ENCODE measurements around the gene CADM1.

The CADM1 gene

DNA sequence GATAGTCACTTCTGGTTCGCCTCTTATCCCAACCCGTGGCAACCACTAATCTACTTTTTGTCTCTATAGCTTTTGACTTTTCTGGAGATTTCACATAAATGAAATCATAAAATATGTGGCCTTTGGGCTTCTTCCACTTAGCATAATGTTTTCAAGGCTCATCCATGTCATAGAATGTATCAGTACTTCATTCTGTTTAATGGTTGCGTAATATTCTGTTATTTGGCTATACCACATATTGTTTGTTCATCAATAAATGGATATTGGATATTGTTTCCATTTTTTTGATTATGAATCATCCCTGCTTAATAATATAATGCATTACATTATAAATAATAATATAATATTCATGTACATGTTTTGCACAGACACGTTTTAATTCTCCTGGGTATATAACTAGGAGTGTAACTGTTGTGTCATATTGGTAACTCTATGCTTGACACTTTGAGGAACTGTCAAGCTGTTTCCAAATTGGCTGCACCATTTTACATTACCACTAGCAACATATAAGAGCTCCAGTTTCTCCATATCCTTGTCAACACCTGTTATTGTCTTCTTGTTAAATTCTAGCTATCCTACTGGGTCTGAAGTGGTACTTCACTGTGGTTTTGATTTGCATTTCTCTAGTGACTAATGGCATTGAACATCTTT lies 181.5 kb downstream of the CADM1 start:
- TF ChIP-seq GATA1 (IDR thresholded peaks at IDR 0.05; ENCODE audit: low read depth, low read length) (no peak), POLR2A (IDR thresholded peaks at IDR 0.05; ENCODE audit: low read length) (no peak)
- DNase-seq: no peak

DNA sequence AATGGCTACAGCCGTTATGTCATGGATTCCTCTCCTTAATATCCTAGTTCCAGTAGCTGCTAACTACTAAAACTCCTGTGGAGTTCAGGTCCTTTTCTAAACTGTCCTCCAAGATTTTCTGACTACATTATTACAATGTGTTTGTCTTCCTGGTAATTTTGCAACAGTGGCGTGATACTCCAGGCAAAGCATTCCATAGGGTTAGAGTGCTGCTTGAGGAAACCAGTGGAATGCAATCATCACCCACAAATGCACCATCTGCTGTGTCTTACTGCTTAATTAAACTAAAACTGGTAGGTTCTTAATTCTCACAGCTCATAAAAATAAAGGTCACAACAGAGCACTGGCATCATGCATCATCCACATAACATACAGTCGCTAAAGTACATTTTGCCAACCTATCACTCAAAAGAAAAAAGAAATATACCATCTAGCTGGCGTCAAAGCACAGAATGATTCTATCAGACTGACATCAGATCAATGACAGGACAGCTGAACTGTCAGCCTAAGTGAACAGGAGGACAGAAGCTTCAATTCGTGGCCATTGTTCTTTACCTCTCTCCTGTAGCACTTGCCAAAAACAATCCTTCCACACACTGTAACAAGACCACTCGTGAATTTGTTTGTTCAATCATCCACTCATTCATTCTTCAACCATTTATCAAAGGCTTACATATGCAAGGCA lies 182.5 kb downstream of the CADM1 start:
- TF ChIP-seq GATA1 (IDR thresholded peaks at IDR 0.05; ENCODE audit: low read depth, low read length) (no peak), POLR2A (IDR thresholded peaks at IDR 0.05; ENCODE audit: low read length) (no peak)
- DNase-seq: no peak

DNA sequence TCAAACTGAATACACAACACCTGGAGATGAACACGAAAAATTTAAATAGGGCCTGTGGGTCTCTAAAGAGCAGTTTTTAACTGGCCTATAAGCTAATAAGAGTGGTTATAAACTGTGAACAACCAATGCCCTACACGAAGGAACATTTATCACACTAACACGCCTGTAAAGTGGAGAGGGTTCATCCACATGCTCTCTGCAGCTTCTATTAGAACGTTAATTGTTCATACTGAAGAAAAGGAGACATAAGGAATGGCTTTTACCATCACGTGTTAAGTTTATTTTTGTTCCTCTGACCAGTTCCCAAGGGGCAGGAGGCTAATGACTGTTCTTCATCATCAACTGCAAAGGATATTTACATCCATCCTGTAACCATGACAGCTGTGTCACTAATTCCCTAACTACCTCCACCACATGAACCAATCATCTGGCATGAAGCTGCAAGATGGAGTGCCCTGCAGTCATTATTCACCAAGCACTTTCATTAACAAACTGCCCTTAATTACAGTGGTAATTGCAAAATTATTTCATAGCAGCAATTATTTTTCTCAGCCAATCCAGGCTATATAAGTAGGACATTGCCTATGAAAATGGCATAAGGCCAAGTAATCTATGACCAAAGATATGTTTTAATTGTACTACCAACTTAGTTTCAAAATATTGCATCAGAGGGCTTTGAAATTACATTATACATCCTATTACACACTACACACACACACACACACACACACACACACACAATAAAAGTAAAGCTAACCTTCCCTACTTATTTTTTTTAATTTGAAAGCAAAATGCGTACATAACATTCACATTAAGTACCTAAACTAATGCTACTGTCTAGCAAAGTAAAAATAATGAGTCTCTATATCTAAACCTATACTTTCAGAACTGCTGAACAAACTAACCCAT lies 186.7 kb downstream of the CADM1 start:
- no peak for TF ChIP-seq POLR2A (IDR thresholded peaks at IDR 0.05; ENCODE audit: low read length)
- DNase-seq: no peak

GRCh38 chr11:115316696-115317095 lies 187.5 kb downstream of the CADM1 start:
- TF ChIP-seq GATA1 (IDR thresholded peaks at IDR 0.05; ENCODE audit: low read depth, low read length) (no peak), POLR2A (IDR thresholded peaks at IDR 0.05; ENCODE audit: low read length) (no peak)
- no peak for DNase-seq

- DNase-seq: no peak
- TF ChIP-seq POLR2A (IDR thresholded peaks at IDR 0.05; ENCODE audit: low read length) (no peak), GATA1 (IDR thresholded peaks at IDR 0.05; ENCODE audit: low read depth, low read length) (no peak)
Measured at GRCh38 chr11:115314330-115314920, 189.8 kb downstream of the CADM1 start.

GRCh38 chr11:115313224-115313838 lies 190.9 kb downstream of the CADM1 start:
- no peak for TF ChIP-seq GATA1 (IDR thresholded peaks at IDR 0.05; ENCODE audit: low read depth, low read length)
- no peak for TF ChIP-seq POLR2A (IDR thresholded peaks at IDR 0.05; ENCODE audit: low read length)
- DNase-seq: no peak

GRCh38 chr11:115311949-115312348 lies 192.3 kb downstream of the CADM1 start:
- DNase-seq: no peak
- no peak for TF ChIP-seq POLR2A (IDR thresholded peaks at IDR 0.05; ENCODE audit: low read length)
- TF ChIP-seq GATA1 (IDR thresholded peaks at IDR 0.05; ENCODE audit: low read depth, low read length): no peak

- TF ChIP-seq POLR2A (IDR thresholded peaks at IDR 0.05; ENCODE audit: low read length): no peak
- TF ChIP-seq GATA1 (IDR thresholded peaks at IDR 0.05; ENCODE audit: low read depth, low read length): no peak
- DNase-seq: no peak
Measured at GRCh38 chr11:115306689-115307088, 197.5 kb downstream of the CADM1 start.

DNA sequence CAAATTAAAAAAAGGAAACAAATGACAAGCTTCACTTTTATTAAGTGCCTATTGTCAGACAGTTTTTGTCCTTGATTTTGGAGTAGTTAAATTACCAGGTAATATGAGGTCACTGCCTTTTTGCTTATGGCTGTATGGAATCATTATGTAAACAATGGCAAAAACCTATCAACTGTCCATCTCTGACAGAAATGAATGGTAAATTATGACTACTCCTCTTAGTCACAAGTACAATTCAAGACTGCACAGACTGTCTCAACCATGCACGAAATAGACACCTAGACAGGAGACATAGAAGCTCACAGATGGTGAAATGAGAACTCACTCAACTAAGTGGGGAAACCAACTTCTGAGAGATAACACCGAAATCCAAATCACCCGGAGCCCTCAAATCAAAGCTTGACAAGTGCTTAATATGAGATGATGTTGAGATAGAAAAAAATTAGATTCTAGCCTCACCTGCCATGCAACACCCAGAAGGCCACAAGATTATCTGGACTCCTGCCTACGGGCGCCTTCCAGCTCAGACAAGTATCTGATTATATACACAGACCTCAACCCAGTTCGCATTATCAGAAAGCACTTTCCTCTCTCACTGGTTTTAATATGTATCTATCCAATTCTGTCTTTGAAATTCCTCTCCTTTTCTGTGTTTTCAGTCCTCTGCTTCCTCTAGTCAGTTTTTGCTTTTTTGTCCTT lies 199.3 kb downstream of the CADM1 start:
- TF ChIP-seq POLR2A (IDR thresholded peaks at IDR 0.05; ENCODE audit: low read length) (no peak), GATA1 (IDR thresholded peaks at IDR 0.05; ENCODE audit: low read depth, low read length) (no peak)
- DNase-seq: no peak

GRCh38 chr11:115303929-115304531 lies 200.2 kb downstream of the CADM1 start:
- no peak for DNase-seq
- no peak for TF ChIP-seq POLR2A (IDR thresholded peaks at IDR 0.05; ENCODE audit: low read length)
- TF ChIP-seq GATA1 (IDR thresholded peaks at IDR 0.05; ENCODE audit: low read depth, low read length): no peak

DNA sequence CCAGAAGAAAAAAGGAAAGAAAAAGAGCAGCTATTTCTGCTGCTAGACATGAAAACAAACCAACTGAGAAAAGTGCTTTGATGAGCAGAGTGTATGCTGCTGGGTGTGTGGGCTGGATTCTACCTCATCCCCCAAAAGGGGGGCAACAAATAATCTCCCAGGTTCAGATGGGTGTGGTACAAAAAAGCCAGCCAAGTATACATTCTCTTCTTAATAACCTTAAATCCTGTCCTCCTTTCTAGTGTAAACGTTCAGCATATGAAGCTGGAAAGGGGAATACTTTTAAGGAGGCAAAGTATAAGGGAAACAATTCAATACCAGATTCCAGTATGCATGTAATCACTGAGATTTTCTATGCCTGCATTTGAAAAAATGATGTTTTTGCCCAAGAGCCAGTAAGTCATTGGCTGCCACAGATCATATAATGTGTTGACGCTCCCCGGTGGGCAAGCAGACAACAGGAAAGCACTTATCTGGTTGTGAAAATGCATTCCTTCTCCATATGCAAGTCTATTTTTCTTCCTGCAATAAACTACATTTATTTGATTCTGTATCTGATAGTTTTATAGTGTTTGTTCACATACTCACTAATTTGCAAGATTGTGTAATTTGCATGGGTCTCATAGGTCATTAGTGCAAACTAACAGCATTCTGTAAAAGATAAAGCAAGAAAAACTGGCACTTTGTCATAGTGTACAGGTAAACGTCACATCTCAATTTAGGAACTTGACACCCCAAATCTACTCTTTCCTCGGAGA lies 201.1 kb downstream of the CADM1 start:
- DNase-seq: no peak
- TF ChIP-seq GATA1 (IDR thresholded peaks at IDR 0.05; ENCODE audit: low read depth, low read length): no peak
- TF ChIP-seq POLR2A (IDR thresholded peaks at IDR 0.05; ENCODE audit: low read length): no peak
